Liver (tissue), 9 donors: Measurements from ENCODE around the gene RNF38. TPM values are rescaled to one million over a fixed set of nuclear protein-coding genes. Genes with fewer than 3 reads are reported as not detected.
A peak's percentile ranks its signal among the peaks of the same experiment; 100 is the strongest.

ENCODE experiments used
- DNase-seq: peaks from one replicate; pipeline ENCODE4 v3.0.0-alpha.2; 2017; ENCODE audit warnings: low spot score
- H3K27ac ChIP-seq, 2 donors: one replicate each; pipeline ENCODE4 v1.7.0; 2013; ENCODE audit warnings: inconsistent platforms in 2 of 2, low read length in 2 of 2, control low read depth in 1 of 2, low read depth in 1 of 2, mild to moderate bottlenecking in 1 of 2
- H3K27me3 ChIP-seq, 4 donors: one replicate each; pipeline versions ENCODE4 v1.6.1 to v1.7.0; 2013; ENCODE audit warnings: low read length in 3 of 4, inconsistent platforms in 1 of 4, mild to moderate bottlenecking in 1 of 4, moderate library complexity in 1 of 4; ENCODE audit not compliant: control insufficient read depth in 4 of 4, insufficient read depth in 4 of 4
- H3K36me3 ChIP-seq, 4 donors: one replicate each; pipeline versions ENCODE4 v1.6.1 to v1.7.0; 2013; ENCODE audit warnings: low read length in 3 of 4, mild to moderate bottlenecking in 3 of 4, low read depth in 1 of 4, moderate library complexity in 1 of 4; ENCODE audit not compliant: control insufficient read depth in 4 of 4, insufficient read depth in 3 of 4
- H3K4me1 ChIP-seq, 4 donors: one replicate each; pipeline versions ENCODE4 v1.6.1 to v1.7.0; 2013; ENCODE audit warnings: low read length in 3 of 4, mild to moderate bottlenecking in 3 of 4, moderate library complexity in 1 of 4; ENCODE audit not compliant: control insufficient read depth in 4 of 4, insufficient read depth in 4 of 4
- H3K4me3 ChIP-seq, 3 donors: one replicate each; pipeline versions ENCODE4 v1.6.1 to v1.7.0; 2013; ENCODE audit warnings: low read length in 3 of 3, control low read depth in 1 of 3, low read depth in 1 of 3, mild to moderate bottlenecking in 1 of 3
- H3K9ac ChIP-seq, 2 donors: one replicate each; pipeline ENCODE4 v1.7.0; 2013; ENCODE audit warnings: low read length in 2 of 2, mild to moderate bottlenecking in 2 of 2, moderate library complexity in 2 of 2, control low read depth in 1 of 2, low read depth in 1 of 2
- H3K9me3 ChIP-seq, 4 donors: one replicate each; pipeline versions ENCODE4 v1.6.1 to v1.7.0; 2013; ENCODE audit warnings: low read length in 3 of 4; ENCODE audit not compliant: control insufficient read depth in 4 of 4
- ATF3 ChIP-seq: IDR thresholded peaks from 2 replicates; pipeline ENCODE4 v1.6.1; 2016; ENCODE audit warnings: antibody characterized with exemption
- EGR1 ChIP-seq, 2 donors: IDR thresholded peaks; 2 replicates each; pipeline ENCODE4 v1.6.1; 2016 to 2018; ENCODE audit warnings: antibody characterized with exemption in 2 of 2, low read depth in 2 of 2
- FOXA2 ChIP-seq: IDR thresholded peaks from 2 replicates; pipeline ENCODE4 v1.6.1; 2016; ENCODE audit warnings: antibody characterized with exemption
- GABPA ChIP-seq, 2 donors: IDR thresholded peaks in 1 of 2; conservative IDR thresholded peaks in 1 of 2; 2 replicates each; pipeline ENCODE4 v1.6.1; 2016; ENCODE audit warnings: antibody characterized with exemption in 2 of 2, mild to moderate bottlenecking in 1 of 2, moderate library complexity in 1 of 2
- HNF4A ChIP-seq, 2 donors: conservative IDR thresholded peaks; 2 replicates each; pipeline ENCODE4 v1.6.1; 2016; ENCODE audit warnings: antibody characterized with exemption in 2 of 2, mild to moderate bottlenecking in 2 of 2
- NR2F2 ChIP-seq: IDR thresholded peaks from 2 replicates; pipeline ENCODE4 v1.6.1; 2016; ENCODE audit warnings: antibody characterized with exemption
- RAD21 ChIP-seq, 2 donors: IDR thresholded peaks; 2 replicates each; pipeline ENCODE4 v1.6.1; 2016; ENCODE audit warnings: antibody characterized with exemption in 2 of 2, mild to moderate bottlenecking in 2 of 2
- REST ChIP-seq: IDR thresholded peaks from 2 replicates; pipeline ENCODE4 v1.6.1; 2016; ENCODE audit warnings: antibody characterized with exemption, mild to moderate bottlenecking
- RXRA ChIP-seq, 2 donors: IDR thresholded peaks; 2 replicates each; pipeline ENCODE4 v1.6.1; 2017 to 2018; ENCODE audit warnings: antibody characterized with exemption in 2 of 2, mild to moderate bottlenecking in 1 of 2
- SP1 ChIP-seq: IDR thresholded peaks from 2 replicates; pipeline ENCODE4 v1.6.1; 2018; ENCODE audit warnings: antibody characterized with exemption, mild to moderate bottlenecking
- TAF1 ChIP-seq: conservative IDR thresholded peaks from 2 replicates; pipeline ENCODE4 v1.6.1; 2016; ENCODE audit warnings: antibody characterized with exemption, mild to moderate bottlenecking
- YY1 ChIP-seq: IDR thresholded peaks from 2 replicates; pipeline ENCODE4 v1.6.1; 2016; ENCODE audit warnings: antibody characterized with exemption, mild to moderate bottlenecking
- ZBTB33 ChIP-seq: IDR thresholded peaks from 2 replicates; pipeline ENCODE4 v1.6.1; 2016; ENCODE audit warnings: antibody characterized with exemption
- WGBS: extraction: QIAGEN DNeasy Blood & Tissue Kit; methylation state at CpG from one replicate; pipeline ENCODE4 v1.1.7; 2013; 5-methylcytosine and 5-hydroxymethylcytosine counted together
- polyA plus RNA-seq, 2 donors: library from polyadenylated mRNA; stranded (reverse) in 1 of 2; unstranded in 1 of 2; fragments of 200-250 nt in 1 of 2; fragments of >200 nt in 1 of 2; fragmentation: Nextera tagmentation in 1 of 2; extraction: Ambion mirVana in 1 of 2; gene quantifications; one replicate each; pipeline versions ENCODE4 v1.2.1 to v1.2.3, GENCODE V29; 2013 to 2015
- total RNA-seq, 2 donors: library from RNA; depleted of rRNA; stranded (reverse); fragments of >200 nt; gene quantifications; one replicate each; pipeline ENCODE4 v1.2.3, GENCODE V29; 2014
- TF ChIP-seq, protein P1 (sequence below): IDR thresholded peaks from 2 replicates; pipeline ENCODE4 v1.6.1; 2016; ENCODE audit warnings: antibody characterized with exemption
- donor health status: healthy.
- donor health status: healthy.
- donor health status: healthy.
- donor health status: healthy.
- donor health status: healthy.

The RNF38 gene
- total and polyA plus RNA-seq, 4 donors = 3.4 to 16.4 (median 6.9) TPM

GRCh38 chr9:36337865-36338264, 62.2 kb downstream of the RNF38 start:
- no peaks in the 10 kb centered on the region for H3K9me3 ChIP-seq
- no peak overlapping the region for H3K27ac ChIP-seq
- 97% methylated on average over 1 of the region's 1 CpG for WGBS
- TF ChIP-seq YY1 (peak; percentile 31), REST (peak; percentile 18), SP1 (peak; percentile 19), GABPA (IDR thresholded peaks at IDR 0.05 in 1 of 2, conservative IDR thresholded peaks at IDR 0.05 in 1 of 2) (no peak), NR2F2 (no peak), EGR1 (IDR thresholded peaks at IDR 0.05; ENCODE audit: low read depth in 2 of 2) (peak in 1 of 2 donors; percentile 23), FOXA2 (peak; percentile 41), HNF4A (conservative IDR thresholded peaks at IDR 0.05) (peak in 1 of 2 donors; percentile 16), RXRA (IDR thresholded peaks at IDR 0.05) (peak in 1 of 2 donors; percentile 45), TAF1 (no peak), ZBTB33 (peak; percentile 13)
- no peak for DNase-seq
- peaks cover 0 to 2% (median 0%) of the 10 kb centered on the region in 4 donors for H3K4me1 ChIP-seq
- H3K36me3 ChIP-seq = peaks cover 6 to 38% (median 19%) of the 10 kb centered on the region in 4 donors
- no peak overlapping the region for H3K9ac ChIP-seq
- no peaks in the 10 kb centered on the region for H3K27me3 ChIP-seq
- no peak overlapping the region for H3K4me3 ChIP-seq

GRCh38 chr9:36337002-36337401, 63.1 kb downstream of the RNF38 start:
- Histone ChIP-seq H3K9ac (no peak overlapping the region), H3K36me3 (peaks cover 6 to 35% (median 15%) of the 10 kb centered on the region in 4 donors), H3K4me3 (no peak overlapping the region), H3K27ac (no peak overlapping the region), H3K4me1 (peaks cover 0 to 2% (median 0%) of the 10 kb centered on the region in 4 donors), H3K27me3 (no peaks in the 10 kb centered on the region), H3K9me3 (no peaks in the 10 kb centered on the region)
- DNase-seq = no peak
- TF ChIP-seq RAD21 (IDR thresholded peaks at IDR 0.05) (no peak), RXRA (IDR thresholded peaks at IDR 0.05) (no peak), GABPA (IDR thresholded peaks at IDR 0.05 in 1 of 2, conservative IDR thresholded peaks at IDR 0.05 in 1 of 2) (no peak), NR2F2 (no peak), ATF3 (no peak), EGR1 (IDR thresholded peaks at IDR 0.05; ENCODE audit: low read depth in 2 of 2) (no peak), FOXA2 (no peak)
- TF ChIP-seq, protein P1, sequence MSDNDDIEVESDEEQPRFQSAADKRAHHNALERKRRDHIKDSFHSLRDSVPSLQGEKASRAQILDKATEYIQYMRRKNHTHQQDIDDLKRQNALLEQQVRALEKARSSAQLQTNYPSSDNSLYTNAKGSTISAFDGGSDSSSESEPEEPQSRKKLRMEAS = no peak
- WGBS = 93% methylated on average over 2 of the region's 2 CpGs
